HepG2 (cell line): ENCODE measurements around the gene ARHGAP12. TPM values are rescaled to one million over a fixed set of nuclear protein-coding genes. Genes with fewer than 3 reads are reported as not detected.

ENCODE experiments used
- ATAC-seq: fragments of 200-7000 bp; cut with Tn5 transposase; 3 replicates; pipeline ENCODE4 v1.9.1; 2020; ENCODE audit warnings: mild to moderate bottlenecking, moderate library complexity
- BruUV-seq: library from RNA; stranded (reverse); fragments of 400-500 nt; replicated peaks from 2 replicates; lab custom pipeline; 2021; lab: Mats Ljungman, UMichigan
- CTCF ChIA-PET: fragments of 300-600 bp; formaldehyde crosslinking; extraction: SDS; loops from one replicate; lab custom pipeline; 2021; ENCODE audit warnings: low total read pairs, inconsistent platforms, low intra/inter-chr PET ratio; lab: Yijun Ruan, JAX
- POLR2A ChIA-PET: fragments of 350-600 bp; sonication (Branson Sonifier 250); formaldehyde crosslinking; loops from one replicate; lab custom pipeline; 2020; ENCODE audit warnings: antibody characterized with exemption, inconsistent platforms; lab: Yijun Ruan, JAX
- DNase-seq: peaks from one replicate; pipeline ENCODE4 v3.0.0-alpha.2; 2015; ENCODE audit warnings: low spot score
- FAIRE-seq: peaks from 3 replicates; lab custom pipeline; 2011; peaks lifted over from hg19 to GRCh38; lab: Jason Lieb, UNC
- H2AFZ ChIP-seq: one replicate; pipeline ENCODE4 v1.6.1; 2011; ENCODE audit warnings: low read length, inconsistent platforms
- H3K27ac ChIP-seq: fragments of 300-600 bp; 3 replicates; pipeline ENCODE4 v1.8.0; 2011; ENCODE audit warnings: mixed run types, mild to moderate bottlenecking, mixed read lengths, low read length, inconsistent platforms; ENCODE audit not compliant: insufficient read depth; ENCODE audit errors: extremely low read length
- H3K27me3 ChIP-seq, 2 experiments: fragments of 200-600 bp in 1 of 2; 2 replicates in 1 of 2; 3 replicates in 1 of 2; pipeline versions ENCODE4 v1.6.0 to v1.8.0; 2011; ENCODE audit warnings: low read length in 2 of 2, mild to moderate bottlenecking in 2 of 2, moderate library complexity in 2 of 2, inconsistent platforms in 1 of 2; ENCODE audit not compliant: insufficient read depth in 2 of 2, control insufficient read depth in 1 of 2
- H3K36me3 ChIP-seq, 2 experiments: fragments of 200-600 bp in 1 of 2; replicated peaks in 1 of 2; 2 replicates in 1 of 2; 3 replicates in 1 of 2; pipeline versions ENCODE4 v1.5.1 to v1.8.0; 2011; ENCODE audit warnings: low read length in 2 of 2, inconsistent platforms in 1 of 2; ENCODE audit not compliant: insufficient read depth in 2 of 2, control insufficient read depth in 1 of 2
- H3K4me1 ChIP-seq: 2 replicates; pipeline ENCODE4 v1.5.1; 2012; ENCODE audit warnings: low read length, inconsistent platforms; ENCODE audit not compliant: insufficient read depth
- H3K4me2 ChIP-seq: 2 replicates; pipeline ENCODE4 v1.6.0; 2011; ENCODE audit warnings: low read depth, low read length, inconsistent platforms
- H3K4me3 ChIP-seq, 3 experiments: fragments of 200-600 bp in 1 of 3; sonication (generic), shearing (Covaris generic) in 1 of 3; replicated peaks in 1 of 3; 2 replicates each; pipeline ENCODE4 v1.5.1; 2011 to 2016; ENCODE audit warnings: low read length in 3 of 3, inconsistent platforms in 2 of 3, low read depth in 2 of 3, mild to moderate bottlenecking in 2 of 3, control low read depth in 1 of 3, mixed read lengths in 1 of 3; ENCODE audit not compliant: insufficient read depth in 1 of 3
- H3K79me2 ChIP-seq: one replicate; pipeline ENCODE4 v1.6.1; 2011; ENCODE audit warnings: low read length, inconsistent platforms; ENCODE audit not compliant: insufficient read depth
- H3K9ac ChIP-seq: 2 replicates; pipeline ENCODE4 v1.6.0; 2011; ENCODE audit warnings: mild to moderate bottlenecking, low read depth, low read length, inconsistent platforms; ENCODE audit not compliant: insufficient read depth
- H3K9me3 ChIP-seq: 2 replicates; pipeline ENCODE4 v1.5.1; 2012; ENCODE audit warnings: mild to moderate bottlenecking, low read length
- H4K20me1 ChIP-seq: 2 replicates; pipeline ENCODE4 v1.6.0; 2011; ENCODE audit warnings: inconsistent platforms, mild to moderate bottlenecking, low read length, moderate library complexity; ENCODE audit not compliant: insufficient read depth
- ATF7-NPFF ChIP-seq: sonication (generic); formaldehyde crosslinking; IDR thresholded peaks from 2 replicates; pipeline ENCODE4 v1.8.1; 2023; ENCODE audit warnings: mild to moderate bottlenecking, low read depth, missing genetic modification reagents, moderate library complexity
- BRCA1 ChIP-seq: sonication (generic); formaldehyde crosslinking; IDR thresholded peaks from 2 replicates; pipeline ENCODE4 v1.4.0; 2020; ENCODE audit warnings: missing genetic modification reagents
- CHD4 ChIP-seq: fragments of 200-600 bp; sonication (generic); IDR thresholded peaks from 2 replicates; pipeline ENCODE4 v1.7.0; 2017; ENCODE audit warnings: mild to moderate bottlenecking, low read length, borderline replicate concordance
- FIP1L1 ChIP-seq: fragments of 200-400 bp; formaldehyde crosslinking; IDR thresholded peaks from 2 replicates; pipeline ENCODE4 v1.6.1; 2018; ENCODE audit warnings: low read depth, mild to moderate bottlenecking, low read length, moderate library complexity, borderline replicate concordance; ENCODE audit not compliant: insufficient read depth
- ISX ChIP-seq: sonication (generic); formaldehyde crosslinking; conservative IDR thresholded peaks from 2 replicates; pipeline ENCODE4 v1.5.0; 2020; ENCODE audit warnings: missing genetic modification reagents
- KLF15 ChIP-seq: sonication (generic); formaldehyde crosslinking; IDR thresholded peaks from 2 replicates; pipeline ENCODE4 v1.8.1; 2023; ENCODE audit warnings: borderline replicate concordance, mild to moderate bottlenecking, inconsistent platforms, missing genetic modification reagents, mixed read lengths
- MED1 ChIP-seq: sonication (generic); formaldehyde crosslinking; IDR thresholded peaks from 2 replicates; pipeline ENCODE4 v1.4.0; 2020; ENCODE audit warnings: missing genetic modification reagents
- NR3C1 ChIP-seq: sonication (generic); formaldehyde crosslinking; IDR thresholded peaks from 2 replicates; pipeline ENCODE4 v1.4.0; 2020; ENCODE audit warnings: missing genetic modification reagents
- POLR2A ChIP-seq, 2 experiments: IDR thresholded peaks; 2 replicates each; pipeline ENCODE4 v1.6.1; 2011; ENCODE audit warnings: low read depth in 2 of 2, low read length in 2 of 2, mild to moderate bottlenecking in 1 of 2, moderate library complexity in 1 of 2; ENCODE audit not compliant: insufficient read depth in 1 of 2
- RFX1 ChIP-seq: fragments of 450-650 bp; IDR thresholded peaks from 2 replicates; pipeline ENCODE4 v1.6.1; 2017
- SKI ChIP-seq: fragments of 450-650 bp; IDR thresholded peaks from one replicate; pipeline ENCODE4 v1.6.1; 2018; ENCODE audit warnings: mild to moderate bottlenecking; ENCODE audit not compliant: partially characterized antibody
- SMAD1 ChIP-seq: sonication (generic); formaldehyde crosslinking; IDR thresholded peaks from 2 replicates; pipeline ENCODE4 v1.4.0; 2020; ENCODE audit warnings: missing genetic modification reagents, low read depth, mild to moderate bottlenecking, borderline replicate concordance
- SMAD9 ChIP-seq: sonication (generic); formaldehyde crosslinking; IDR thresholded peaks from 2 replicates; pipeline ENCODE4 v1.5.1; 2020; ENCODE audit warnings: mild to moderate bottlenecking, missing genetic modification reagents
- TOPORS ChIP-seq: sonication (generic); formaldehyde crosslinking; IDR thresholded peaks from 2 replicates; pipeline ENCODE4 v1.8.0; 2023; ENCODE audit warnings: mild to moderate bottlenecking, missing genetic modification reagents
- TSC22D2 ChIP-seq: sonication (generic); formaldehyde crosslinking; IDR thresholded peaks from 2 replicates; pipeline ENCODE4 v1.5.1; 2020; ENCODE audit warnings: missing genetic modification reagents, mild to moderate bottlenecking, borderline replicate concordance
- ZNF460 ChIP-seq: sonication (generic); formaldehyde crosslinking; IDR thresholded peaks from 2 replicates; pipeline ENCODE4 v1.5.1; 2020; ENCODE audit warnings: missing genetic modification reagents, mild to moderate bottlenecking, borderline replicate concordance
- ZNF552 ChIP-seq: sonication (generic); formaldehyde crosslinking; IDR thresholded peaks from 2 replicates; pipeline ENCODE4 v1.9.0; 2022; ENCODE audit warnings: missing genetic modification reagents, mild to moderate bottlenecking, borderline replicate concordance
- ZNF564 ChIP-seq: sonication (generic); formaldehyde crosslinking; IDR thresholded peaks from 2 replicates; pipeline ENCODE4 v1.8.1; 2023; ENCODE audit warnings: mild to moderate bottlenecking, missing genetic modification reagents
- ZNF747 ChIP-seq: sonication (generic); formaldehyde crosslinking; IDR thresholded peaks from 2 replicates; pipeline ENCODE4 v1.8.1; 2023; ENCODE audit warnings: missing genetic modification reagents, mild to moderate bottlenecking, borderline replicate concordance
- WGBS: methylation state at CpG from one replicate; pipeline ENCODE4 v1.1.6; 2017; ENCODE audit warnings: low lambda C conversion rate; 5-methylcytosine and 5-hydroxymethylcytosine counted together
- in situ Hi-C: cut with HindIII; loops from 2 replicates; pipeline ENCODE4 v1.10.0; 2017; ENCODE audit warnings: low pct_unique_long_range_greater_than_20kb; ENCODE audit not compliant: extremely low pct_ligation_motif_present
- intact Hi-C: fragments of 100-400 bp; cut with micrococcal nuclease; formaldehyde crosslinking; loops from one replicate; pipeline ENCODE4 v1.10.0; 2022; ENCODE audit not compliant: unreplicated experiment
- polyA plus RNA-seq, 8 experiments: library from polyadenylated mRNA; depleted of rRNA in 3 of 8; stranded (reverse) in 7 of 8; unstranded in 1 of 8; fragments of >200 nt; fragmentation: Illumina TruSeq in 4 of 8; extraction: Trizol in 4 of 8; gene quantifications; 2 replicates each; pipeline versions ENCODE4 v1.2.1 to v1.2.3, GENCODE V29; 2011 to 2016; ENCODE audit warnings: low read depth in 4 of 8, missing spikeins in 1 of 8, mixed read lengths in 1 of 8; ENCODE audit not compliant: insufficient read depth in 1 of 8
- total RNA-seq, 5 experiments: library from RNA; depleted of rRNA; stranded (reverse); fragments of >200 nt; fragmentation: Illumina TruSeq; extraction: Trizol; gene quantifications; 2 replicates each; pipeline ENCODE4 v1.2.3, GENCODE V29; 2016; ENCODE audit warnings: low read depth in 1 of 5
- TF ChIP-seq, protein P1 (sequence below): sonication (generic); formaldehyde crosslinking; IDR thresholded peaks from 2 replicates; pipeline ENCODE4 v1.5.0; 2020; ENCODE audit warnings: mild to moderate bottlenecking, missing genetic modification reagents
- TF ChIP-seq, protein P2 (sequence below): sonication (generic); formaldehyde crosslinking; IDR thresholded peaks from 2 replicates; pipeline ENCODE4 v1.4.0; 2020; ENCODE audit warnings: mild to moderate bottlenecking, missing genetic modification reagents

Gene ARHGAP12
- total and polyA plus RNA-seq, 2 of the 13 experiments (the other 11 are each of a cell fraction or from before 2014, with no cell fraction given): 25.0 to 54.6 TPM

DNA sequence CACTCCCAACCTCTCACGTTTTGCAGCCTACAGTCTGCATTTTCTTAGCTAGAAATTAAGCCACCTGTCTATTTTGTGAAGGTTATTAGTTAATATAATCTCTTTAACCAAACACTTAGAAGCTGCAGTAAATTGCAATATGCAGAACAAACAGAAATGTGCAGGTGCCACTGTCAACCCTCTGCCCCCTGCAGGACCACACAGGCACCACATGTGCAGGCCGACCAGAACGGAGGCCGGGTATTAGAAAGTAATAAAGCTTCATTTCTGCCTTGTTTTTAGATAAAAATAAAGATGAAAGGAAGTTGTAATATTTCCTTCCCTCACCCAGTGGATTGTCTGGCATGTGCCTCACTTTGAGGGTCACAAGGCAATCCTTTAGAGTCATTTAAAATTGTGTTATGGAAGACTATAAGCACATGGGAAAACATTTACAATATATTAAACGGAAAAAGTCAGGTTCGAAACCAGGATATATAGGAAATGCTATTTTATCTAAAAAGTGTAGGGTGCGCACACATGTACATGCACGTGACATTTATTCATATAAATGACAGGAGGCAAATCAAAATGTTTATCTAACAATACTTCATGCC, 158.2 kb downstream of the ARHGAP12 start (continued):
- TF ChIP-seq POLR2A (IDR thresholded peaks at IDR 0.05; ENCODE audit: insufficient read depth in 1 of 2, low read depth in 2 of 2, low read length in 2 of 2): no peak
- TF ChIP-seq SMAD1 (CRISPR knock-in tag): no peak
- no peak for TF ChIP-seq KLF15 (CRISPR knock-in tag)
- TF ChIP-seq ZNF747 (CRISPR knock-in tag): no peak

DNA sequence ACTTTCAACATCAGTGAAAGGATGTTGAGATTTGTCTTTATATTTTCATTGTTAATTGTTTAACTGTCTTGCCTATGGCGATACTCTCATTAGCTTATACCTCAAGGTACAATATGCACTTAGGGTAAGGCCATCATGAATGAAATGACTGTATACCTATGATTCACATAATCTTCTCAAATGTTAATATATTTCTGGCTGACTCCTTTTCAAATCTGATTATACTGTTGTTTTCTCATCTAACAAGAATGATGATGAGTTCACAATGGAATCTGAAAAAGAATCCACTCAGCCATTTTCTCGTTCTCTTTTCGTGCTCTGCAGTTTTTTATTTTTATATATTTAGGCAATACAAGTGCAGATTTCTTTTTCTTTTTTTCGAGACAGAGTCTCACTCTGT, 159.1 kb downstream of the ARHGAP12 start:
- ChIA-PET POLR2A (no interaction called here), CTCF (interaction anchor here (1.2 to 2.4 kb wide), 4 partner anchors 60 to 1045 kb away, joined by 3 to 13 read pairs (median 6); no protein-coding TSS in a partner anchor)
- no peak for FAIRE-seq
- no peaks in the 10 kb centered on the region for H3K9me3 ChIP-seq
- H3K79me2 ChIP-seq: no peaks in the 10 kb centered on the region
- no peak for ATAC-seq
- WGBS: 12% methylated on average over 4 of the region's 4 CpGs
- no peak for DNase-seq
- H3K4me3 ChIP-seq: no peak overlapping the region
- no peak overlapping the region for H3K27ac ChIP-seq
- no peaks in the 10 kb centered on the region for H3K4me1 ChIP-seq
- no peak for TF ChIP-seq FIP1L1
- TF ChIP-seq RFX1: no peak
- TF ChIP-seq CHD4: no peak
- TF ChIP-seq ISX: no peak
- TF ChIP-seq ZNF564 (CRISPR knock-in tag): no peak
- no peak for TF ChIP-seq ZNF552 (CRISPR knock-in tag)
- TF ChIP-seq MED1 (CRISPR knock-in tag): no peak
- TF ChIP-seq BRCA1: no peak
- no peak for TF ChIP-seq TSC22D2
- TF ChIP-seq ZNF460 (CRISPR knock-in tag): no peak
- TF ChIP-seq, protein P1, sequence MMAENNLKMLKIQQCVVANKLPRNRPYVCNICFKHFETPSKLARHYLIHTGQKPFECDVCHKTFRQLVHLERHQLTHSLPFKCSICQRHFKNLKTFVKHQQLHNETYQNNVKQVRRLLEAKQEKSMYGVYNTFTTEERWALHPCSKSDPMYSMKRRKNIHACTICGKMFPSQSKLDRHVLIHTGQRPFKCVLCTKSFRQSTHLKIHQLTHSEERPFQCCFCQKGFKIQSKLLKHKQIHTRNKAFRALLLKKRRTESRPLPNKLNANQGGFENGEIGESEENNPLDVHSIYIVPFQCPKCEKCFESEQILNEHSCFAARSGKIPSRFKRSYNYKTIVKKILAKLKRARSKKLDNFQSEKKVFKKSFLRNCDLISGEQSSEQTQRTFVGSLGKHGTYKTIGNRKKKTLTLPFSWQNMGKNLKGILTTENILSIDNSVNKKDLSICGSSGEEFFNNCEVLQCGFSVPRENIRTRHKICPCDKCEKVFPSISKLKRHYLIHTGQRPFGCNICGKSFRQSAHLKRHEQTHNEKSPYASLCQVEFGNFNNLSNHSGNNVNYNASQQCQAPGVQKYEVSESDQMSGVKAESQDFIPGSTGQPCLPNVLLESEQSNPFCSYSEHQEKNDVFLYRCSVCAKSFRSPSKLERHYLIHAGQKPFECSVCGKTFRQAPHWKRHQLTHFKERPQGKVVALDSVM (CRISPR knock-in tag): no peak
- TF ChIP-seq, protein P2, sequence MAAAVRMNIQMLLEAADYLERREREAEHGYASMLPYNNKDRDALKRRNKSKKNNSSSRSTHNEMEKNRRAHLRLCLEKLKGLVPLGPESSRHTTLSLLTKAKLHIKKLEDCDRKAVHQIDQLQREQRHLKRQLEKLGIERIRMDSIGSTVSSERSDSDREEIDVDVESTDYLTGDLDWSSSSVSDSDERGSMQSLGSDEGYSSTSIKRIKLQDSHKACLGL (CRISPR knock-in tag): no peak
- TF ChIP-seq NR3C1 (CRISPR knock-in tag): no peak
- no peak for TF ChIP-seq ATF7-NPFF (CRISPR knock-in tag)
- TF ChIP-seq SMAD9: no peak
- no peak for TF ChIP-seq SKI
- no peak for TF ChIP-seq TOPORS
- TF ChIP-seq, all 625 proteins: peak for 0
- Histone ChIP-seq H4K20me1 (no peaks in the 10 kb centered on the region), H2AFZ (no peak overlapping the region), H3K4me2 (no peak overlapping the region), H3K9ac (no peak overlapping the region), H3K27me3 (peaks cover 1 to 3% of the 10 kb centered on the region in 2 experiments; a peak in 1 of 5 replicates), H3K36me3 (no peaks in the 10 kb centered on the region)
- in situ Hi-C loops (loop anchor here (25.0 kb wide), 1 partner anchor 982 kb away; no protein-coding TSS in a partner anchor), intact Hi-C loops (no loop called here)
- no TSS peak for BruUV-seq
